GM21737 (cell line): ENCODE results near the gene IL1R1.
"Not testable (repeated sequence)": the region's sequence is repeated elsewhere in the genome, so short reads cannot be mapped to it uniquely, and the experiment has no call there.

Experiments used
- ATAC-seq: cut with Tn5 transposase; IDR thresholded peaks from one replicate; pipeline ENCODE4 v1.9.1; 2021; ENCODE audit warnings: mild to moderate bottlenecking, moderate library complexity; ENCODE audit not compliant: unreplicated experiment

The IL1R1 gene

GRCh38 chr2:102110596-102111334, 31.8 kb upstream of the IL1R1 start:
- ATAC-seq = no peak

GRCh38 chr2:102111823-102112222, 30.7 kb upstream of the IL1R1 start:
- no peak for ATAC-seq

GRCh38 chr2:102112271-102112670, 30.3 kb upstream of the IL1R1 start:
- ATAC-seq = no peak

GRCh38 chr2:102112692-102113665, 29.6 kb upstream of the IL1R1 start:
- no peak for ATAC-seq

GRCh38 chr2:102114290-102114721, 28.2 kb upstream of the IL1R1 start:
- no peak for ATAC-seq

GRCh38 chr2:102114851-102115497, 27.6 kb upstream of the IL1R1 start:
- ATAC-seq = no peak

- no peak for ATAC-seq
Measured at GRCh38 chr2:102116630-102117471, 25.7 kb upstream of the IL1R1 start.

- ATAC-seq = no peak
Measured at GRCh38 chr2:102117472-102117858, 25.1 kb upstream of the IL1R1 start.

GRCh38 chr2:102119255-102119654, 23.3 kb upstream of the IL1R1 start:
- no peak for ATAC-seq

- ATAC-seq = no peak
Measured at GRCh38 chr2:102120261-102120660, 22.3 kb upstream of the IL1R1 start.

GRCh38 chr2:102120701-102121159, 21.8 kb upstream of the IL1R1 start:
- ATAC-seq = no peak

- ATAC-seq = no peak
Measured at GRCh38 chr2:102122115-102122514, 20.4 kb upstream of the IL1R1 start.

GRCh38 chr2:102122909-102123308, 19.6 kb upstream of the IL1R1 start:
- ATAC-seq = no peak

- ATAC-seq = not testable (repeated sequence)
Measured at GRCh38 chr2:102124421-102124820, 18.1 kb upstream of the IL1R1 start.

GRCh38 chr2:102126169-102126568, 16.4 kb upstream of the IL1R1 start:
- ATAC-seq = no peak

GRCh38 chr2:102126660-102127059, 15.9 kb upstream of the IL1R1 start:
- ATAC-seq = no peak

GRCh38 chr2:102129082-102129481, 13.5 kb upstream of the IL1R1 start:
- no peak for ATAC-seq

- no peak for ATAC-seq
Measured at GRCh38 chr2:102129951-102130646, 12.4 kb upstream of the IL1R1 start.

- ATAC-seq = no peak
Measured at GRCh38 chr2:102130647-102130991, 11.9 kb upstream of the IL1R1 start.

GRCh38 chr2:102131564-102131963, 11.0 kb upstream of the IL1R1 start:
- ATAC-seq = no peak
